ENCODE results near the gene FLNC. TPM values are rescaled to one million over a fixed set of nuclear protein-coding genes. Genes with fewer than 3 reads are reported as not detected.

The FLNC gene
- total and polyA plus RNA-seq, 2 of the 13 experiments (the other 11 are each of a cell fraction or from before 2014, with no cell fraction given), result 0.02 TPM; not detected in 1

- peak; percentile 28; the same call in 1 of the 2 replicates for TF ChIP-seq GLI4 (CRISPR knock-in tag; IDR thresholded peaks at IDR 0.05; ENCODE audit: borderline replicate concordance)
- no peak for TF ChIP-seq ZNF10 (CRISPR knock-in tag; IDR thresholded peaks at IDR 0.05; ENCODE audit: borderline replicate concordance, low read depth)
- peak; percentile 61 for TF ChIP-seq ELF1 (CRISPR knock-in tag; IDR thresholded peaks at IDR 0.05)
- no peak for TF ChIP-seq LCORL (IDR thresholded peaks at IDR 0.05)
- 0 out of 2 replicates have a peak, but pooled peaks have one; percentile 32 for TF ChIP-seq LCORL (CRISPR knock-in tag; IDR thresholded peaks at IDR 0.05)
- TF ChIP-seq ZNF644 (CRISPR knock-in tag; IDR thresholded peaks at IDR 0.05; ENCODE audit: low read depth), result no peak
- no peak for TF ChIP-seq SRY (CRISPR knock-in tag; IDR thresholded peaks at IDR 0.05)
- no peak for TF ChIP-seq ZNF557 (CRISPR knock-in tag; IDR thresholded peaks at IDR 0.05)
- TF ChIP-seq ZNF563 (CRISPR knock-in tag; IDR thresholded peaks at IDR 0.05), result peak; percentile 67; the same call in 1 of the 2 replicates
- no peak for TF ChIP-seq GTF3A (CRISPR knock-in tag; conservative IDR thresholded peaks at IDR 0.05)
- peak; percentile 31; the same call in 1 of the 2 replicates for TF ChIP-seq ZMYM4 (CRISPR knock-in tag; IDR thresholded peaks at IDR 0.05)
- TF ChIP-seq HMGA1 (CRISPR knock-in tag; conservative IDR thresholded peaks at IDR 0.05), result no peak
- no peak for TF ChIP-seq RBM22 (optimal IDR thresholded peaks at IDR 0.05; ENCODE audit: low read length)
- TF ChIP-seq ZBTB7A (CRISPR knock-in tag; IDR thresholded peaks at IDR 0.05), result peak; percentile 50; the same call in 1 of the 2 replicates
- peak; percentile 39; the same call in 1 of the 2 replicates for TF ChIP-seq ZNF770 (CRISPR knock-in tag; IDR thresholded peaks at IDR 0.05)
- no peak for TF ChIP-seq RBFOX2 (IDR thresholded peaks at IDR 0.05; ENCODE audit: low read depth, low read length)
- no peak for TF ChIP-seq ZNF24 (IDR thresholded peaks at IDR 0.05)
- TF ChIP-seq TFDP1 (CRISPR knock-in tag; IDR thresholded peaks at IDR 0.05; ENCODE audit: borderline replicate concordance), result 0 out of 2 replicates have a peak, but pooled peaks have one; percentile 6
- peak; percentile 79 for TF ChIP-seq KDM5A (IDR thresholded peaks at IDR 0.05; ENCODE audit: borderline replicate concordance, low read length)
- TF ChIP-seq ZIK1 (CRISPR knock-in tag; IDR thresholded peaks at IDR 0.05; ENCODE audit: borderline replicate concordance, low read depth), result 0 out of 2 replicates have a peak, but pooled peaks have one; percentile 41
- peak; percentile 21; the same call in 1 of the 2 replicates for TF ChIP-seq SIN3A (IDR thresholded peaks at IDR 0.05; ENCODE audit: borderline replicate concordance, low read depth, low read length)
- TF ChIP-seq HMG20A (CRISPR knock-in tag; IDR thresholded peaks at IDR 0.05; ENCODE audit: borderline replicate concordance), result no peak
- TF ChIP-seq HNRNPLL (IDR thresholded peaks at IDR 0.05; ENCODE audit: low read depth, low read length, poor library complexity, severe bottlenecking), result peak; percentile 15
- peak; percentile 58; the same call in 1 of the 2 replicates for TF ChIP-seq MYC (CRISPR knock-in tag; IDR thresholded peaks at IDR 0.05; ENCODE audit: borderline replicate concordance)
- TF ChIP-seq ZFX (CRISPR knock-in tag; IDR thresholded peaks at IDR 0.05; ENCODE audit: low read depth), result peak; percentile 73
- TF ChIP-seq HDAC1 (CRISPR knock-in tag; IDR thresholded peaks at IDR 0.05), result peak; percentile 32; the same call in 1 of the 2 replicates
- peak; percentile 54; the same call in 1 of the 2 replicates for TF ChIP-seq NCOA1 (CRISPR knock-in tag; IDR thresholded peaks at IDR 0.05)
Observed at GRCh38 chr7:128883622-128884448, 53.6 kb downstream of the FLNC start (continued).
